Left colon (tissue), 2 donors: ENCODE results near the gene B4GAT1. TPM values are rescaled to one million over a fixed set of nuclear protein-coding genes. Genes with fewer than 3 reads are reported as not detected.
"Not testable (repeated sequence)": the region's sequence is repeated elsewhere in the genome, so short reads cannot be mapped to it uniquely, and the experiment has no call there.

Experiments used
- ATAC-seq: fragments of 200-7000 bp; cut with Tn5 transposase; one replicate; pipeline ENCODE4 v1.9.1; 2020; ENCODE audit warnings: mild to moderate bottlenecking, moderate library complexity
- DNase-seq, 2 donors: peaks; one replicate each; pipeline ENCODE4 v3.0.0-alpha.2; 2020
- intact Hi-C, 2 donors: fragments of 100-400 bp; cut with DNase I in 1 of 2; cut with micrococcal nuclease in 1 of 2; formaldehyde crosslinking; loops; one replicate each; pipeline versions ENCODE4 v1.11.2 to v1.14.0; 2022; cut with DNase I, micrococcal nuclease
- total RNA-seq, 2 donors: library from RNA; stranded (reverse); fragmentation: NEBNext Ultra II Directional; extraction: Animal tissue kit (Norgen Biotek cat#: 25700); gene quantifications; one replicate each; pipeline ENCODE4 v1.2.1, GENCODE V29; 2021
- donor health status: DM: no; HTN: no; CAD: no.
- donor health status: DM: yes; HTN: yes; CAD: no.

B4GAT1 gene
- total RNA-seq, 2 donors from 2014 or later: 13.1 to 17.1 TPM

GRCh38 chr11:66315498-66315885 is 31.9 kb downstream of the B4GAT1 start:
- ATAC-seq (no peak), DNase-seq (no peak)
- intact Hi-C loops: no loop called here

GRCh38 chr11:66314561-66315497 is 32.6 kb downstream of the B4GAT1 start:
- intact Hi-C loops: no loop called here
- peak in 1 of 2 donors; percentile 19 for DNase-seq
- no peak for ATAC-seq

- intact Hi-C loops: no loop called here
- DNase-seq (no peak), ATAC-seq (no peak)
Observed at GRCh38 chr11:66314186-66314501, 33.3 kb downstream of the B4GAT1 start.

- intact Hi-C loops: no loop called here
- DNase-seq: peak in 1 of 2 donors; percentile 54
Observed at GRCh38 chr11:66313321-66314185, 33.9 kb downstream of the B4GAT1 start.

DNA sequence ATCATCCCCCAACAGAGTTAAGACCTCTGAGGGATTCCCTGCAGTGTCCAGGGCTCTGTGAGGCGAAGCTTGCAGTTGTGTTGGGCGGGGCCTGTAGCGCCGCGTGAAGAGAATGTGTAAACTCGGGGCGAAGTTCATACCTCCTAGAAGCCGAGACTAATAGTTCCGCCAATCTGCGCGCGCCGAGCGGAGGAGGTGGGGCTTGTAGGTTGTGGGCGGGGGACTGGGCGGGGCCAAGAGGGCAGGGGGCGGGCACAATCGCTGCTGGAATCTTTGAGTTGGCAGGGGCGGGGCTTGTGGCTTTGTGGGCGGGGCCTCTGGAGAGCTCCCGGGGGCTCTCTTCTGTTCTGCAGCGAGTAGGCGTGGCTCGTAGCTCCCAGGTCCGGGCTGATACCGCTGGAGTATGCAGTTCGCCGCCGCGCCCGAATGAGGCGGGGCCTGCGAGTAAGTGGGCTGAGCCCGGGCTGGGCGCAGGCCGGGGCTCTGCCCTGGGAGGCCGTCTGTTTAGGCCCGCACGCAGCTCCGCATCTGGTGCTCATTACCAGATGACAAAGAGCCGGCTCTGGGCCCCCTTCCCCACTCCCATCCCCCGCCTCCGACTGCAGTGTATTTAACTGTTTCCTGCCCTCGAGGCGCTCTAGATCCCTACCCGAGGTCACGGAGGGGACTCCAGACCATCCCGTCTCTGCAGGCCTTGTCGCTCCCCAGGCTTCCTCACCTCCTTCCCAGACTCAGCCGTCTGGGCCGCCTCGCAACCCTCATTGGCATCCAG is 34.7 kb downstream of the B4GAT1 start:
- DNase-seq (peak; percentile 99 to 100), ATAC-seq (peak; percentile 81)
- intact Hi-C loops: no loop called here

More at GRCh38 chr11:66313321-66314185, 33.9 kb downstream of the B4GAT1 start:
- no peak for ATAC-seq

DNA sequence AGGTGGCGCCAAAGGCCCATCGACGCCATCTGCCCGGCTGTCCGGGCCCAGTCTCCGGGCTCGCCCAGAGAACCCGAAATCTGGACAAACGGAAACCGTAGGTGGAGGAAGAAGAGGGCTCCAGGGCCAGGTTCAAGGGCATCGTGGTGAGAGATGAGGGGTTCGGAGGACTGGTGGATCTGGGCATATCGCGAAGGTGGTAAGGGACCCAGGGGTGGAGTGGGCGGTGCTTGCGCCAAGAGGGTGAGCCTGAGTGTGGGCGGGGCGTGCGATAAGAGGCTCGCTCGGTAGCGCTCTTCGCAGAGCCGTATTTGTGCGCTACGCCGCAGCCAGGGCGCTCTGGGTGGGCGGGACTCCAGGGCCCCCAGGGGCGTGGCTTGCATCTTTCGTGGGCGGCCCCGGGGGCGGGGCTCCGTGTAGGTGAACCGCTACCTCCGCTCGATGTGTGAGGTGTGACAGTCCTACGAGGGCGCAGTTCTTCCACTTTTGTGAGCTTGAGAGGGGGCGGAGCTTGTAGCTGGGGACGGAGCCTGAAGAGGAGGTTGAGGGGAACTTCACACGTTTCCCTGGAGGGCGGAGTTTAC is 35.4 kb downstream of the B4GAT1 start:
- intact Hi-C loops: no loop called here
- DNase-seq: peak; percentile 92 to 96
- ATAC-seq: peak; percentile 78

DNA sequence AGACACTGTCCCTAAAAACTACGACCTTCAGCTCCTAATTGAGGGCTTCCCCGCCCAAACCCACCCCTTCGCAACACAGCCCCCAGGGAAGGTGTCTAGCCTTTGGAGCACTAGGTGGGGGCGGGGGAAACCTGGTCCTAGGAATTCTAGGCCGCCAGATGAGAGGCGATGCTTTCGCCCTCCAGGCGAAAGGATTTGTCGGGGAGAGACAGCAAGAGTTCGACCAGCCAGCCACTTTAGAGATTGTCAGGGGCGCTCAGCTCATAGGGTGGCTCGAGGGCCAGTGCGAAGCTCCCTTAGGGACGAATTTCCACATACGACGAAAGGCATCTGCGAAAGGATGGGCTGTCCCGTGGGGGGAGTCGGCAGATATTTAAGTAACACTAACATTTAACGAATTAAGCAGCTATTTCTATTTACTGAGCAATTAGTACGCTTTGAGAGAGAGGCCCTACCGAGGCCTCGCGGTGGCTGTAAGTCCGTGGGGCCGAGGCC is 35.9 kb downstream of the B4GAT1 start:
- intact Hi-C loops: no loop called here
- DNase-seq: no peak
- ATAC-seq: no peak

- ATAC-seq, intact Hi-C loops, DNase-seq: not testable (repeated sequence)
Observed at GRCh38 chr11:66310803-66311440, 36.5 kb downstream of the B4GAT1 start.

- intact Hi-C loops: no loop called here
- no peak for ATAC-seq
- no peak for DNase-seq
Observed at GRCh38 chr11:66310324-66310723, 37.1 kb downstream of the B4GAT1 start.

DNA sequence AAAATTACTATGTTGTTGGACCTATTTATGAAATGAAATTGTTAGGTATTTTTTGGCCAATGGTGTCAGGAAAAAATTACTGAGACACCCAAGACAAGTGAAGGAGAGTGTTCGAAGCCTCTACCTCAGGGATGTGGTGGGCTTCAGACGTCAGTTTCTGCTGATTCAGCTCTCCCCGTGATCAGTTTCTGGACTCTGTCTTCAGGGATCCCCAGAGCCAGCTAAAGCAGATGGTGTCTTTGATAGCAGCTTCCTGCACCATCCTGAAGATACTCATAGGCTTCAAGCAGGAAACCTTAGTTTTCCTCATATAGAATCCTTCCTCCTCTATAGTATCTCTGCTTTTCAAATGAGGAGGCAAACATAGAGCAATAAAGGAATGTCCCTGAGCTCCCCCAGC is 38.0 kb downstream of the B4GAT1 start:
- no peak for DNase-seq
- ATAC-seq: no peak
- intact Hi-C loops: no loop called here

DNA sequence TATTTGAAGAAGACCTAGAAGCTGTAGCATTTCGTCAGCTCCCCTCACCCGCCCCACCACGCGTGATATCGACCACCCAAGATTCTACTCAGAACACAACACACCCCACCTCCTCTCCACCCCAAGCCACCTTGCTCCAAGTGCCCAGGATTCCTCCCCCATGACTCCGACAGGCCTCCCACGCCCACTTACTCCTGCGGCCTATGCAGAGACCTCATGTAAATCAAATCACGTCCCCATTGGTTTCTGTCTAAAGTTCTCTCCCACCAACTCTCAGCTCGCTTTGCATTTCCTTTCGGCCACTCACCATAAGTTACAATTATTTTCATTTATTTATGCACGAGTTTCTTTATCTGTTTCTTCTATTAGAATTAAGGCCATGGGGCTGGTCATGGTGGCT is 44.8 kb downstream of the B4GAT1 start:
- DNase-seq: no peak
- intact Hi-C loops: no loop called here
- no peak for ATAC-seq

DNA sequence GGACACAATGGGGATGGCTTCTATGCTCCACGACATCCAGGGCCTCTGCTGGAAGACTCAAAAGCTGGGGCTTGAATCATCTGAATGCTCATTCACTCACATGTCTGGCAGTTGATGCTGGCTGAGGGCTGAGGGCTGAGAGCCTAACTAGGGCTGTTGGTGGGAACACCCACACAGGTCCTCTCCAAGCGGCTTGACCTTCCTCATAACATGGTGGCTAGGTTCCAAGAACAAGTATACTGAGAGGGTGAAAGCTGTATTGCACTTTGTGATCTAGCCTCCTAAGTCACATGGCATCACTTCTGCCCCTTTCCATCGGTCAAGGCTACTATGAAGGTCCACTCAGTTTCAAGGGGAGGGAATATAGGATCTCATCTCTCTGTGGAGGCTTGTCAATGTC is 48.2 kb downstream of the B4GAT1 start:
- ATAC-seq: no peak
- intact Hi-C loops: no loop called here
- no peak for DNase-seq

DNA sequence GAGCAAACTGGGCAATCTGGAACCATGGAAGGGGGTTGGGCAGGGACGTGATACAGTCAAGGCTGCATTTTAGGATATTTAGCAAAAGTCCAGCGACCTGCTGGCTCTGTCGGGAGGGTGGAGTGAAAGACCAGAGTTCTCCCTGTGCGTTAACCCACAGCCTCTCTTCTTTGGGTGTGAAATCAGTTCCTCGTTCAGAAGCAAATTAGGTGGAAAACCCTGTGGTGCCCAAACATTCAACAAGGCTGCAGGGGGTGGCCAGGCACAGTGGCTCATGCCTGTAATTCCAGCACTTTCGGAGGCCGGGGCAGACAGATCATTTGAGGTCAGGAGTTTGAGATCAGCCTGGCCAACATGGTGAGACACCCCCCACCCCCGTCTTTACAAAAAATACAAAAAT is 49.8 kb downstream of the B4GAT1 start:
- intact Hi-C loops: no loop called here
- no peak for ATAC-seq
- no peak for DNase-seq

Other genes with a start within 250 kb of the B4GAT1 start
- 10 to 100 TPM; 17.3 to 23.4 TPM for gene KLC2, start 89.9 kb downstream of the B4GAT1 start, total RNA-seq
- 100 to 1,000 TPM; 208 to 210 TPM for gene RAB1B, start 79.0 kb downstream of the B4GAT1 start, total RNA-seq
- gene CNIH2, start 69.5 kb downstream of the B4GAT1 start, total RNA-seq: 1 to 10 TPM; 1.1 to 1.2 TPM
- 100 to 1,000 TPM in 1 of 2 donors, 10 to 100 TPM in 1; 87.8 to 101 TPM for gene YIF1A, start 58.5 kb downstream of the B4GAT1 start, total RNA-seq
- under 1 TPM; 0.14 to 0.18 TPM for gene TMEM151A, start 55.7 kb downstream of the B4GAT1 start, total RNA-seq
- gene CD248, start 30.6 kb downstream of the B4GAT1 start, total RNA-seq: 10 to 100 TPM in 1 of 2 donors, 1 to 10 TPM in 1; 4.5 to 13.7 TPM
- 10 to 100 TPM; 10.3 to 10.6 TPM for gene RIN1, start 11.2 kb downstream of the B4GAT1 start, total RNA-seq
- gene BRMS1, start 2.5 kb downstream of the B4GAT1 start, total RNA-seq: 10 to 100 TPM; 42.5 to 46.3 TPM
- gene SLC29A2, start 24.1 kb upstream of the B4GAT1 start, total RNA-seq: 10 to 100 TPM; 16.3 to 31.1 TPM
- gene NPAS4, start 73.4 kb upstream of the B4GAT1 start, total RNA-seq: under 1 TPM in 1 of 2 donors, not detected in 1; 0.39 TPM
- gene MRPL11, start 91.2 kb upstream of the B4GAT1 start, total RNA-seq: 10 to 100 TPM; 46.9 to 59.4 TPM
- gene PELI3, start 119.3 kb upstream of the B4GAT1 start, total RNA-seq: 1 to 10 TPM; 4.7 to 5.2 TPM
- 10 to 100 TPM; 75.0 to 91.4 TPM for gene DPP3, start 132.8 kb upstream of the B4GAT1 start, total RNA-seq
- gene BBS1, start 163.0 kb upstream of the B4GAT1 start, total RNA-seq: 10 to 100 TPM; 29.8 to 34.8 TPM
- 10 to 100 TPM in 1 of 2 donors, 1 to 10 TPM in 1; 9.9 to 11.7 TPM for gene ZDHHC24, start 198.4 kb upstream of the B4GAT1 start, total RNA-seq
- gene ACTN3, start 199.3 kb upstream of the B4GAT1 start, total RNA-seq: not detected
- 10 to 100 TPM in 1 of 2 donors, 1 to 10 TPM in 1; 5.6 to 20.4 TPM for gene CTSF, start 221.0 kb upstream of the B4GAT1 start, total RNA-seq
- under 1 TPM; 0.22 to 0.46 TPM for gene CCDC87, start 245.4 kb upstream of the B4GAT1 start, total RNA-seq
- 10 to 100 TPM; 38.5 to 38.6 TPM for gene CCS, start 245.6 kb upstream of the B4GAT1 start, total RNA-seq